ENCODE results near the gene ACSL5. TPM values are rescaled to one million over a fixed set of nuclear protein-coding genes. Genes with fewer than 3 reads are reported as not detected.

Gene ACSL5
- total RNA-seq, 1 experiment from 2014 or later, result 1.4 TPM

DNA sequence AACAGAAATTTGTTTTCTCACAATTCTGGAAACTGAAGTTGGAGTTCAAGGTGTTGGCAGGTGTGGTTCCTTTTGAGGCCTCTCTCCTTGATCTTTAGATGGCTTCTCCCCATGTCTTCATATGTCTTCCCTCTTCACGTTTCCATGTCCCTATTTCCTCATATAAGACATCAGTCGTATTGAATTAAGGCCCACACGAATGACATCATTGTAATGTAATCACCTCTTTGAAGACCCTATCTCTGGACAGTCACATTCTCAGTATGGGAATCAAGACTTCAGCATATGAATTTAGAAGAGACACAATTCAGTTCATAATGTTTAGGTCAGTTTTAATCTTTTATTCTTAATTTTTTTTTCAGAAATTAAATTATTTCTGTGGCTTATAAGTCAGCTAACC lies 92.9 kb downstream of the ACSL5 start:
- CTCF ChIA-PET, result no interaction called here
- TF ChIP-seq, protein P1, sequence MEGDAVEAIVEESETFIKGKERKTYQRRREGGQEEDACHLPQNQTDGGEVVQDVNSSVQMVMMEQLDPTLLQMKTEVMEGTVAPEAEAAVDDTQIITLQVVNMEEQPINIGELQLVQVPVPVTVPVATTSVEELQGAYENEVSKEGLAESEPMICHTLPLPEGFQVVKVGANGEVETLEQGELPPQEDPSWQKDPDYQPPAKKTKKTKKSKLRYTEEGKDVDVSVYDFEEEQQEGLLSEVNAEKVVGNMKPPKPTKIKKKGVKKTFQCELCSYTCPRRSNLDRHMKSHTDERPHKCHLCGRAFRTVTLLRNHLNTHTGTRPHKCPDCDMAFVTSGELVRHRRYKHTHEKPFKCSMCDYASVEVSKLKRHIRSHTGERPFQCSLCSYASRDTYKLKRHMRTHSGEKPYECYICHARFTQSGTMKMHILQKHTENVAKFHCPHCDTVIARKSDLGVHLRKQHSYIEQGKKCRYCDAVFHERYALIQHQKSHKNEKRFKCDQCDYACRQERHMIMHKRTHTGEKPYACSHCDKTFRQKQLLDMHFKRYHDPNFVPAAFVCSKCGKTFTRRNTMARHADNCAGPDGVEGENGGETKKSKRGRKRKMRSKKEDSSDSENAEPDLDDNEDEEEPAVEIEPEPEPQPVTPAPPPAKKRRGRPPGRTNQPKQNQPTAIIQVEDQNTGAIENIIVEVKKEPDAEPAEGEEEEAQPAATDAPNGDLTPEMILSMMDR (conservative IDR thresholded peaks at IDR 0.05; ENCODE audit: low read depth, low read length), result no peak
- TF ChIP-seq EZH2 (IDR thresholded peaks at IDR 0.05; ENCODE audit: low read length, unreplicated experiment) (no peak), EZH2phosphoT487 (IDR thresholded peaks at IDR 0.05; ENCODE audit: borderline replicate concordance, low read length) (no peak)

DNA sequence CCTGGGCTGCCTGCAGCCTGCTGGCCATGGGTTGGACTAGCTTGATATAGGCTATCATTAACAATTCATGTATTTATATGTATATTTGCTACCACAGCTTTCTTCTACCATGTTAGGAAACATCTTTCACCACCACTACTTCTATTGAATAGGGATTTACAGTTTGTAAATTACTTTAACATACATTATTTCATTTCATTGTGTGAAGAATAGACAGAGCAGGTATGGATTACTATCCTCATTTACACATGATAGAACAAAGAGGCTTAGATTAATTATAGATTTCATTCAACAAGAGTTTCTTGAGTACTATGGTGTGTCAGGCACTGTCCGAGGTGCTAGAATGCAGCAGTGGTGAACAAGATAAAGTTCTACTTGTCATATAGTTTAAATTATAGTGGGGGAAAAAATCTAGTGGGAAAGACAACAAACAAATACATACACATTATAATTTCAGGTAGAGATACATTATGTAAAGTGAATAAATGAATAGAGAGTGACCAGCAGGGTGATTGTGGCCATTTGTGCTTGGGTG lies 93.7 kb downstream of the ACSL5 start:
- DNase-seq (no peak), ATAC-seq (no peak)
- Histone ChIP-seq H3K9me2 (replicated peaks; ENCODE audit: low read length) (no peaks in the 10 kb centered on the region), H3K79me2 (ENCODE audit: low read length) (no peaks in the 10 kb centered on the region), H3K4me3 (ENCODE audit: low read length) (no peak overlapping the region), H3K36me3 (ENCODE audit: low read depth, low read length) (no peaks in the 10 kb centered on the region; the same call in 1 of the 2 replicates), H3K4me1 (ENCODE audit: insufficient read depth, low read length) (no peaks in the 10 kb centered on the region), H3K4me2 (ENCODE audit: low read length) (no peak overlapping the region), H3K27ac (ENCODE audit: low read length) (no peak overlapping the region), H3F3A (ENCODE audit: low read length, unreplicated experiment) (no peaks in the 10 kb centered on the region), H3K9me3 (ENCODE audit: low read length) (no peaks in the 10 kb centered on the region), H2AFZ (ENCODE audit: low read length) (no peak overlapping the region), H3K27me3 (ENCODE audit: low read length) (no peaks in the 10 kb centered on the region), H4K20me1 (ENCODE audit: low read length) (no peaks in the 10 kb centered on the region), H3K9ac (ENCODE audit: low read length) (no peak overlapping the region)
- BruUV-seq (replicated peaks), result no TSS peak
- CTCF ChIA-PET, result no interaction called here
- TF ChIP-seq, protein P1 (conservative IDR thresholded peaks at IDR 0.05; ENCODE audit: low read depth, low read length), result no peak
- TF ChIP-seq EZH2phosphoT487 (IDR thresholded peaks at IDR 0.05; ENCODE audit: borderline replicate concordance, low read length) (no peak), EZH2 (IDR thresholded peaks at IDR 0.05; ENCODE audit: low read length, unreplicated experiment) (no peak)
- POLR2A ChIA-PET (ENCODE audit: unreplicated experiment), result no interaction called here
- intact Hi-C loops (cut with micrococcal nuclease), result no loop called here

More for the DNA sequence above, 92.9 kb downstream of the ACSL5 start:
- no TSS peak for BruUV-seq (replicated peaks)
- Histone ChIP-seq H3K9me3 (ENCODE audit: low read length) (no peaks in the 10 kb centered on the region), H3K27me3 (ENCODE audit: low read length) (no peaks in the 10 kb centered on the region), H3K9ac (ENCODE audit: low read length) (no peak overlapping the region), H3K27ac (ENCODE audit: low read length) (no peak overlapping the region), H3K4me2 (ENCODE audit: low read length) (no peak overlapping the region), H4K20me1 (ENCODE audit: low read length) (no peaks in the 10 kb centered on the region), H3K4me3 (ENCODE audit: low read length) (no peak overlapping the region), H2AFZ (ENCODE audit: low read length) (no peak overlapping the region), H3K4me1 (ENCODE audit: insufficient read depth, low read length) (no peaks in the 10 kb centered on the region), H3K79me2 (ENCODE audit: low read length) (no peaks in the 10 kb centered on the region), H3K9me2 (replicated peaks; ENCODE audit: low read length) (no peaks in the 10 kb centered on the region), H3F3A (ENCODE audit: low read length, unreplicated experiment) (no peaks in the 10 kb centered on the region), H3K36me3 (ENCODE audit: low read depth, low read length) (no peaks in the 10 kb centered on the region; the same call in 1 of the 2 replicates)
- POLR2A ChIA-PET (ENCODE audit: unreplicated experiment), result no interaction called here
- ATAC-seq (no peak), DNase-seq (no peak)
- intact Hi-C loops (cut with micrococcal nuclease), result no loop called here

DNA sequence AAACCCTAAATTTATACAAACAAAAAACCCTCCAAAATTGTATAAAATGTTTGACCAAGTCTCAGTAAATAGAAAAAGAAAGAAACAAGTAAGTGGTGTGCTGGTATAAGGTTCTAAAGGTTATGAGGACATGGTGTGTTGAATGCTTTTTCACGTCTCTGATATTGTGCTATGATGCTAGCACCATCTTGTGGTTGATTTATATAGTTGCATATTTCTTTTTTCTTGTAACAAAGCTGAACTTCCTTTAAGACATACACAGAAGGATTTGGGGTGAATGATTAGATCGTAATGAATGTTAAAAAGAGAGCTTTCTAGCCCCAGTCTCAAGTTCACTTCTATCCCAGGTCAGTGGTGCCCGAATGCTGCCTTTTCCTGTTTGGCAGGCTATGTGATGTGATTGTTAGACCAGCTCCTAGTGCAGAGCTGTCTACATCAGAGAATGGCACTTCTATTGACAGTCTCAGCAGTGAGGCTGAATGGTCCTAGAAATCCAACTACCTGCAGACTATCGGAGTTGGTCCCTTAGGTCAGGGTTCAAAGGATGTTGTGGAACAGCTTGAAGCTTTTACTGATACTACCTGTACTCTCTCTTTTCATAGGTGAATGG lies 98.1 kb downstream of the ACSL5 start:
- Histone ChIP-seq H3F3A (ENCODE audit: low read length, unreplicated experiment) (no peaks in the 10 kb centered on the region), H4K20me1 (ENCODE audit: low read length) (no peaks in the 10 kb centered on the region), H3K27me3 (ENCODE audit: low read length) (no peaks in the 10 kb centered on the region), H3K4me1 (ENCODE audit: insufficient read depth, low read length) (0 out of 2 replicates have a peak, but pooled peaks cover 7% of the 10 kb centered on the region), H3K9ac (ENCODE audit: low read length) (no peak overlapping the region), H3K9me3 (ENCODE audit: low read length) (no peaks in the 10 kb centered on the region), H3K27ac (ENCODE audit: low read length) (no peak overlapping the region), H3K79me2 (ENCODE audit: low read length) (no peaks in the 10 kb centered on the region), H3K36me3 (ENCODE audit: low read depth, low read length) (no peaks in the 10 kb centered on the region), H3K4me2 (ENCODE audit: low read length) (no peak overlapping the region), H3K9me2 (replicated peaks; ENCODE audit: low read length) (no peaks in the 10 kb centered on the region), H2AFZ (ENCODE audit: low read length) (no peak overlapping the region), H3K4me3 (ENCODE audit: low read length) (no peak overlapping the region)
- POLR2A ChIA-PET (ENCODE audit: unreplicated experiment), result interaction anchor here (0.6 kb wide), 1 partner anchor 223 kb away, joined by 5 read pairs; no protein-coding TSS in a partner anchor
- peak; percentile 57 for ATAC-seq
- DNase-seq, result peak; percentile 48
- intact Hi-C loops (cut with micrococcal nuclease), result loop anchor here (10.0 kb wide), 3 partner anchors 243 to 1053 kb away; no protein-coding TSS in a partner anchor
- TF ChIP-seq, protein P1 (conservative IDR thresholded peaks at IDR 0.05; ENCODE audit: low read depth, low read length), result peak; percentile 80
- no peak for TF ChIP-seq EZH2 (IDR thresholded peaks at IDR 0.05; ENCODE audit: low read length, unreplicated experiment)
- no TSS peak for BruUV-seq (replicated peaks)
- CTCF ChIA-PET, result interaction anchor here (0.6 to 1.0 kb wide), 5 partner anchors 32 to 589 kb away, joined by 3 to 7 read pairs (median 3); no protein-coding TSS in a partner anchor

Data from PC-3 (cell line).